Peyer's patch (tissue), 4 donors: ENCODE results near the gene SLX4IP. TPM values are rescaled to one million over a fixed set of nuclear protein-coding genes. Genes with fewer than 3 reads are reported as not detected.

Experiments used
- DNase-seq, 3 donors: peaks; one replicate each; pipeline ENCODE4 v3.0.0-alpha.2; 2017 to 2019
- H3K27ac ChIP-seq, 4 donors: fragments of 200-600 bp; sonication (generic); one replicate each; pipeline ENCODE4 v1.5.1; 2016 to 2019
- H3K27me3 ChIP-seq, 2 donors: fragments of 200-600 bp; sonication (generic); one replicate each; pipeline ENCODE4 v1.5.1; 2019
- H3K36me3 ChIP-seq, 3 donors: fragments of 200-600 bp; sonication (generic); one replicate each; pipeline ENCODE4 v1.5.1; 2016 to 2019
- H3K4me1 ChIP-seq, 4 donors: fragments of 200-600 bp; sonication (generic); one replicate each; pipeline ENCODE4 v1.5.1; 2016 to 2019
- H3K4me3 ChIP-seq, 4 donors: fragments of 200-600 bp; sonication (generic); 1 replicate in 3 of 4; 2 replicates in 1 of 4; pipeline ENCODE4 v1.5.1; 2016 to 2019; ENCODE audit warnings: mild to moderate bottlenecking in 1 of 4
- H3K9me3 ChIP-seq, 4 donors: fragments of 200-600 bp; sonication (generic); one replicate each; pipeline ENCODE4 v1.5.1; 2016 to 2019; ENCODE audit warnings: mild to moderate bottlenecking in 1 of 4
- POLR2A ChIP-seq, 2 donors: fragments of 450-650 bp; IDR thresholded peaks; one replicate each; pipeline ENCODE4 v1.5.1; 2017; ENCODE audit warnings: antibody characterized with exemption in 2 of 2, mild to moderate bottlenecking in 2 of 2, moderate library complexity in 2 of 2
- total RNA-seq, 4 donors: library from RNA; depleted of rRNA; stranded (reverse); fragments of >200 nt; gene quantifications; one replicate each; pipeline ENCODE4 v1.1.0, GENCODE V29; 2016
- TF ChIP-seq, protein P1 (sequence below), 6 experiments: fragments of 450-650 bp in 4 of 6; fragments of 200-600 bp in 2 of 6; sonication (generic) in 1 of 6; IDR thresholded peaks; one replicate each; pipeline ENCODE4 v1.5.1; 2017 to 2019; ENCODE audit warnings: antibody characterized with exemption in 6 of 6, mild to moderate bottlenecking in 3 of 6, moderate library complexity in 1 of 6

The SLX4IP gene
- total RNA-seq, 4 donors from 2014 or later = 6.1 to 9.0 (median 7.9) TPM

DNA sequence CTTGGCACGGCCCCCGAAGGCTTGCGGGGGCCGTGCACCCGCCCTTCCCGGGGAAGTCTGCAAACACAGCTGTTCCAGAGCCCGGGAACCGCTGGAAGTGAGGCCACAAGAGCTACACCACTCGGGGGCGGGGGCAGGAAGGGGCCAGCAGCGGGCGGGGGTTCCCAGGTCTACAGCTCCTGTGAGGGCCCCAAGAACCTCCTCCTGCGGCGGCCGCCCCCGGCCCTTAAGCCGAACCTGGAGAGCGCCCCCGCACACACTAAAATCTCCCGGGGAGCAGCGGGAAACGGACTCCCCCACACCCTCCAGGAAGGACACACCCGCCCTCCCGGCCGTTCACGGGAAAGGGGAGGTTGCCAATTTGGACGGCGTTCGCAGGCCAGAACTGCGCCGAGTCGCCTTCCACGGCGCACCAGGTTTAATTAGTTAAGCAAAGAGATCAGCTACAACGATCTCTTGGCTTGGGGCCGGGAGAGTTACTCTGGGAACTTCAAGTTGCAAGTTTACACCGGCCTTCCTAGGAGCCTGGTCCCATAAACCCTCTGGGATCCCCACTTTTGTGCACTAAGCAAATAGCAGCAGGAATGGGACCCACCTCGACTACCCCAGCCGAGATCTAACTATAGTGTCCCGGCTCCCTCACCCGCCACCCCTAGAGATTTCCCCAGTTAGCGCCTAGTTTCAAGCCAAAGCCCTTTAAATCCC lies 237.0 kb downstream of the SLX4IP start:
- peak overlapping the region; percentile 72 to 100 (median 96) for H3K27ac ChIP-seq
- H3K4me3 ChIP-seq = peak overlapping the region; percentile 52 to 93 (median 73)
- no peaks in the 10 kb centered on the region for H3K9me3 ChIP-seq
- H3K4me1 ChIP-seq = peaks cover 0 to 25% (median 3%) of the 10 kb centered on the region in 4 donors
- TF ChIP-seq, protein P1, sequence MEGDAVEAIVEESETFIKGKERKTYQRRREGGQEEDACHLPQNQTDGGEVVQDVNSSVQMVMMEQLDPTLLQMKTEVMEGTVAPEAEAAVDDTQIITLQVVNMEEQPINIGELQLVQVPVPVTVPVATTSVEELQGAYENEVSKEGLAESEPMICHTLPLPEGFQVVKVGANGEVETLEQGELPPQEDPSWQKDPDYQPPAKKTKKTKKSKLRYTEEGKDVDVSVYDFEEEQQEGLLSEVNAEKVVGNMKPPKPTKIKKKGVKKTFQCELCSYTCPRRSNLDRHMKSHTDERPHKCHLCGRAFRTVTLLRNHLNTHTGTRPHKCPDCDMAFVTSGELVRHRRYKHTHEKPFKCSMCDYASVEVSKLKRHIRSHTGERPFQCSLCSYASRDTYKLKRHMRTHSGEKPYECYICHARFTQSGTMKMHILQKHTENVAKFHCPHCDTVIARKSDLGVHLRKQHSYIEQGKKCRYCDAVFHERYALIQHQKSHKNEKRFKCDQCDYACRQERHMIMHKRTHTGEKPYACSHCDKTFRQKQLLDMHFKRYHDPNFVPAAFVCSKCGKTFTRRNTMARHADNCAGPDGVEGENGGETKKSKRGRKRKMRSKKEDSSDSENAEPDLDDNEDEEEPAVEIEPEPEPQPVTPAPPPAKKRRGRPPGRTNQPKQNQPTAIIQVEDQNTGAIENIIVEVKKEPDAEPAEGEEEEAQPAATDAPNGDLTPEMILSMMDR (IDR thresholded peaks at IDR 0.05) = no peak
- no peak for TF ChIP-seq POLR2A (IDR thresholded peaks at IDR 0.05)
- peaks cover 0 to 14% (median 0%) of the 10 kb centered on the region in 3 donors for H3K36me3 ChIP-seq
- no peaks in the 10 kb centered on the region for H3K27me3 ChIP-seq
- DNase-seq = peak in 2 of 3 donors; percentile 69 to 77

DNA sequence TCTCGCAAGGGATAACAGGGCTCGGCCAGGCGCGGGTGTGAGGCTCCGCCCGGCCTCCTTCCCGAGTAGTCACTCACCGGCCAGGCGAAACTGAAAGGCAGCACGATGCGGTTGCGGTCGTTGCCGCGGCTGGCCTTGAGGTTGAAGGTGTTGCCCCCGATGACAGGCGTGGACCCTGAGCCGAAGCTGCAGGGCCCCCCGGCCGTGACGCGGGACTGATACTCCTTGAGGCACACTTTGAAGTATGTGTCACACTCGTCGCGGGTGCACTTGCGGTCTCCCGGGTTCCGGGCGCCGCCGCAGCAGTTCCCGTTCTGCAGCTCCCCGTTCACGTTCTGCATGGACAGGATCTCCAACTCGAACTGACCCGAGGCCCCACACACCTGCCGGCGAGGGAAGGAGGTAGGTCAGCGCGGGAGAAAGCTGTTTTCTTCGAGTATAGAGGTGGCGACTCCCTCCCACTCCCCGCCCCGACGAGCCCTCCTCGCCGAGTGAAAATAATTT lies 237.6 kb downstream of the SLX4IP start:
- H3K36me3 ChIP-seq = peaks cover 0 to 8% (median 0%) of the 10 kb centered on the region in 3 donors

DNA sequence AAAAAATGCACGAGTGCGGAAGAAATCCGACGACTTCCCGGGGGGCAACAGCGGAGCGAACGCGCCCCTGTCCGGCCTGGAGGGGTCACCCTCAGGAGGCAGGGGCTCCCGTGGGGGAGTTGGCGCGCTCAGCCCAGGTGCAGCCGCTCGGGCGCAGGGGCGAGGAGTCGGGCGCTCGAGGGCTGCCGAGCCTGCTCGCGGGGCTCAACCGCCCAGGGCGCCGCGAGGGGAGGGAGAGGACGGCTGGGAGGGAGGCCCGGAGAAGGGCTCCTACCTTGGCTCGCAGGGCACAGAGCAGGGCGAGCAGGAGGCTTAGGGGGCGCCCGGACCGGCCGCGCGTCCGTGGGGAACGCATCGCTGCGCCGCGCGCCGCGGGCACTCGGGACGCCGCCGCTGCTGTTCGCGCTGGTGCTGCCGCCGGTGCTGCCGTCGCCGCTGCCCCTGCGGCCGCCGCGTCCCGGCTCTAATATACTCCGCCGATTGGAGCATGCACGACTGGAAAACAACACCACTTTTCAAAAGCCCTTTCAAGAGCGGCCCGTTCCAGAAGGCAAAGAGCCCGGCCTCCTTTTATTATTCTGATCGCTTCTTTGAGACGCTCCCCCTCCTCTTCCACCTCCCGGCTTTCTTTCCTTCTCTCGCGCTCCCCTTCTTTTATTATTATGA lies 238.2 kb downstream of the SLX4IP start:
- peaks cover 0 to 25% (median 3%) of the 10 kb centered on the region in 4 donors for H3K4me1 ChIP-seq
- H3K27ac ChIP-seq = peak overlapping the region; percentile 72 to 100 (median 96)
- no peaks in the 10 kb centered on the region for H3K9me3 ChIP-seq
- H3K36me3 ChIP-seq = peaks cover 0 to 4% (median 0%) of the 10 kb centered on the region in 3 donors
- DNase-seq = peak in 2 of 3 donors; percentile 53 to 75
- H3K4me3 ChIP-seq = peak overlapping the region; percentile 52 to 93 (median 73)
- H3K27me3 ChIP-seq = no peaks in the 10 kb centered on the region
- TF ChIP-seq, protein P1 (IDR thresholded peaks at IDR 0.05) = peak in 1 of 6 experiments; percentile 10
- TF ChIP-seq POLR2A (IDR thresholded peaks at IDR 0.05) = no peak

More for the DNA sequence above, 237.6 kb downstream of the SLX4IP start:
- Histone ChIP-seq H3K27ac (peak overlapping the region; percentile 72 to 100 (median 96)), H3K27me3 (no peaks in the 10 kb centered on the region), H3K4me1 (peaks cover 0 to 25% (median 3%) of the 10 kb centered on the region in 4 donors), H3K4me3 (peak overlapping the region; percentile 52 to 93 (median 73)), H3K9me3 (no peaks in the 10 kb centered on the region)
- TF ChIP-seq POLR2A (IDR thresholded peaks at IDR 0.05) = peak; percentile 43 to 45
- TF ChIP-seq, protein P1 (IDR thresholded peaks at IDR 0.05) = no peak
- peak in 2 of 3 donors; percentile 81 to 85 for DNase-seq

DNA sequence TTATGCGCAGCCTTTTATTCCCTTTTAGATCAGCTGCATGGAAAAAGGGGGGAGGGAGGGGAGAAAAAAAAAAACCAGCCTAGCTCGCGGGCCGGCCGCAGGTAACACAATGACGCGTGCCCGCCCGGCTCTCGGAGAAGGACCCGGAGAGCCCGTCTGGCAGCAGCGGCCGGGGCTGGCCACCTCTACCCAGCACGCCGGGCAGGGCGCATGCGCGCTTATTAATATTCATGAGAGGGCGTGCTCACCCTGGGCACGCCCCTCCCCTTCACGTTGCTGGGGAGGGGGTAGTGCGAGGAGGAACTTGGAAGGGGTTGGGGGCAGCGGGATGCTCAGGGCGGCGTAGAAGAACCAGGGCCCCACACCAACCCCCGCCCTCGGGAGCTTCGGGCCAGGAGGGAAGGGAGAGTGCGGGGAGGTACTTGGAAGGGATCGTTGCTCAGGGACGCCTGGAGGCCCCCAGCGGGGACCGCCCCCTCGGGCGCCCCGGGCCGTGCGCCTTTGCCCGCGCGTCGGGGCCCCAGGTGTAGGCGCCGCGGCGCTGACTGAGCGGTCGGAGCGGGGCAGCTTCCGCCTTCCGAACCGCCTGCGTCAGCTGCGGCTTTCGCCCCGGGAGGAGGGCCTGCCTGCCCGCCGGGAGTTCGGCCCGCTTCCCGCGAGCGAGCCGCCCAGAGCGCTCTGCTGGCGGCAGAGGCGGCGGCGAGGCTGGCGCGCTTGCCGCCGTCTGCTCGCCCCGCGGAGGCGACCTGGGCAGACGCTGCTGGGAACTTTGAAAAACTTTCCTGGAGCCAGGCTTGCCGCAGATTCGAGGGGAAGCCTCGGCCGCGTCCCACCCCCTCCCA lies 239.0 kb downstream of the SLX4IP start, which contains the start of gene JAG1:
JAG1 (minus strand) TSS at position 158 of the 842 bp plus-strand sequence. CDS start 469 bp downstream, outside the sequence.
- DNase-seq = peak; percentile 54 to 96 (median 95)

More for the DNA sequence above, 239.0 kb downstream of the SLX4IP start, which contains the start of gene JAG1:
- H3K9me3 ChIP-seq = no peaks in the 10 kb centered on the region
- TF ChIP-seq, protein P1 (IDR thresholded peaks at IDR 0.05) = no peak
- TF ChIP-seq POLR2A (IDR thresholded peaks at IDR 0.05) = peak; percentile 85 to 95
- peak within 1 kb of the TSS; percentile 72 to 100 (median 96) for H3K27ac ChIP-seq
- peaks cover 0 to 25% (median 3%) of the 10 kb centered on the region in 4 donors for H3K4me1 ChIP-seq
- no peaks in the 10 kb centered on the region for H3K36me3 ChIP-seq
- no peaks in the 10 kb centered on the region for H3K27me3 ChIP-seq
- H3K4me3 ChIP-seq = peak within 1 kb of the TSS; percentile 52 to 93 (median 73)
